ENCODE data around the gene GOLM1. TPM values are rescaled to one million over a fixed set of nuclear protein-coding genes. Genes with fewer than 3 reads are reported as not detected.

Gene GOLM1
- total RNA-seq, 1 donor from 2014 or later, result 149 TPM

GRCh38 chr9:86134361-86134760, 35.0 kb upstream of the GOLM1 start:
- Mint-ChIP-seq H3K27ac (no peak overlapping the region), H3K4me3 (no peak overlapping the region), H3K27me3 (no peaks in the 10 kb centered on the region), H3K9me3 (peaks cover 4% of the 10 kb centered on the region), H3K4me1 (ENCODE audit: unreplicated experiment) (peaks cover 9% of the 10 kb centered on the region), H3K36me3 (no peaks in the 10 kb centered on the region)
- no peak for TF ChIP-seq CTCF (conservative IDR thresholded peaks at IDR 0.05)
- no peak for DNase-seq (ENCODE audit: extremely low spot score, unreplicated experiment)

GRCh38 chr9:86128235-86128822, 29.0 kb upstream of the GOLM1 start:
- no peak for DNase-seq (ENCODE audit: extremely low spot score, unreplicated experiment)
- H3K27ac Mint-ChIP-seq, result peak overlapping the region; percentile 6
- peaks cover 23% of the 10 kb centered on the region for H3K4me1 Mint-ChIP-seq (ENCODE audit: unreplicated experiment)
- H3K36me3 Mint-ChIP-seq, result no peaks in the 10 kb centered on the region
- no peak overlapping the region for H3K4me3 Mint-ChIP-seq
- TF ChIP-seq CTCF (conservative IDR thresholded peaks at IDR 0.05), result no peak
- no peaks in the 10 kb centered on the region for H3K27me3 Mint-ChIP-seq
- H3K9me3 Mint-ChIP-seq, result peaks cover 4% of the 10 kb centered on the region

GRCh38 chr9:86126998-86127972, 27.9 kb upstream of the GOLM1 start:
- no peaks in the 10 kb centered on the region for H3K27me3 Mint-ChIP-seq
- H3K36me3 Mint-ChIP-seq, result no peaks in the 10 kb centered on the region
- peak; percentile 78 for DNase-seq (ENCODE audit: extremely low spot score, unreplicated experiment)
- peaks cover 23% of the 10 kb centered on the region for H3K4me1 Mint-ChIP-seq (ENCODE audit: unreplicated experiment)
- peak overlapping the region; percentile 99 for H3K27ac Mint-ChIP-seq
- H3K9me3 Mint-ChIP-seq, result peaks cover 4% of the 10 kb centered on the region
- no peak for TF ChIP-seq CTCF (conservative IDR thresholded peaks at IDR 0.05)
- H3K4me3 Mint-ChIP-seq, result peak overlapping the region; percentile 72

GRCh38 chr9:86122311-86122710, 23.0 kb upstream of the GOLM1 start:
- Mint-ChIP-seq H3K27ac (no peak overlapping the region), H3K36me3 (no peaks in the 10 kb centered on the region), H3K27me3 (no peaks in the 10 kb centered on the region), H3K4me1 (ENCODE audit: unreplicated experiment) (peaks cover 10% of the 10 kb centered on the region), H3K4me3 (no peak overlapping the region), H3K9me3 (no peaks in the 10 kb centered on the region)
- DNase-seq (ENCODE audit: extremely low spot score, unreplicated experiment), result no peak
- TF ChIP-seq CTCF (conservative IDR thresholded peaks at IDR 0.05), result peak; percentile 58

- H3K27me3 Mint-ChIP-seq, result peaks cover 3% of the 10 kb centered on the region
- peaks cover 5% of the 10 kb centered on the region for H3K4me1 Mint-ChIP-seq (ENCODE audit: unreplicated experiment)
- H3K36me3 Mint-ChIP-seq, result no peaks in the 10 kb centered on the region
- H3K4me3 Mint-ChIP-seq, result no peak overlapping the region
- TF ChIP-seq CTCF (conservative IDR thresholded peaks at IDR 0.05), result no peak
- DNase-seq (ENCODE audit: extremely low spot score, unreplicated experiment), result no peak
- no peak overlapping the region for H3K27ac Mint-ChIP-seq
- no peaks in the 10 kb centered on the region for H3K9me3 Mint-ChIP-seq
These were observed 20.1 kb upstream of the GOLM1 start for GRCh38 chr9:86119457-86119856.
